Activated B cell treated with CpG ODN at 0.5 μM for 24 hours (primary cell): ENCODE measurements around the gene DGCR8. TPM values are rescaled to one million over a fixed set of nuclear protein-coding genes. Genes with fewer than 3 reads are reported as not detected.

ENCODE experiments used
- ATAC-seq: fragments of 200-7000 bp; cut with Tn5 transposase; one replicate; pipeline ENCODE4 v1.10.0; 2021; ENCODE audit warnings: low read depth, mild to moderate bottlenecking, moderate library complexity
- CTCF ChIA-PET: fragments of 350-600 bp; sonication (Branson Sonifier 250); formaldehyde crosslinking; loops from one replicate; lab custom pipeline; 2021; ENCODE audit warnings: antibody characterized with exemption; lab: Charles Lee
- POLR2A ChIA-PET: fragments of 350-600 bp; sonication (Branson Sonifier 250); formaldehyde crosslinking; loops from one replicate; lab custom pipeline; 2021; ENCODE audit warnings: antibody characterized with exemption; lab: Charles Lee
- DNase-seq: peaks from one replicate; pipeline ENCODE4 v3.0.0; 2022
- H3K27ac Mint-ChIP-seq: one replicate; pipeline ENCODE4 v1.8.0; 2020; ENCODE audit warnings: mixed read lengths
- H3K27me3 Mint-ChIP-seq: one replicate; pipeline ENCODE4 v1.8.0; 2021; ENCODE audit warnings: mixed read lengths
- H3K36me3 Mint-ChIP-seq: one replicate; pipeline ENCODE4 v1.8.0; 2021; ENCODE audit warnings: low read depth, mixed read lengths
- H3K4me1 Mint-ChIP-seq: one replicate; pipeline ENCODE4 v1.8.0; 2021; ENCODE audit warnings: mixed read lengths
- H3K4me3 Mint-ChIP-seq: one replicate; pipeline ENCODE4 v1.8.0; 2020; ENCODE audit warnings: mild to moderate bottlenecking, mixed read lengths
- H3K9me3 Mint-ChIP-seq: one replicate; pipeline ENCODE4 v1.8.0; 2020; ENCODE audit warnings: mixed read lengths
- CTCF ChIP-seq: fragments of 200-600 bp; IDR thresholded peaks from one replicate; pipeline ENCODE4 v1.8.0; 2022; ENCODE audit warnings: antibody characterized with exemption, mild to moderate bottlenecking
- intact Hi-C: fragments of 100-400 bp; cut with micrococcal nuclease; formaldehyde crosslinking; loops from one replicate; pipeline ENCODE4 v1.15.1; 2024
- total RNA-seq: library from RNA; stranded (reverse); gene quantifications from 2 replicates; pipeline ENCODE4 v1.2.3, GENCODE V29; 2022

The DGCR8 gene
- total RNA-seq, 1 donor from 2014 or later = 35.5 TPM

GRCh38 chr22:20060700-20061480, 19.2 kb upstream of the DGCR8 start:
- Mint-ChIP-seq H3K36me3 (peaks cover 74% of the 10 kb centered on the region), H3K27me3 (no peaks in the 10 kb centered on the region), H3K4me3 (no peak overlapping the region), H3K4me1 (no peaks in the 10 kb centered on the region), H3K27ac (no peak overlapping the region), H3K9me3 (no peaks in the 10 kb centered on the region)
- no peak for TF ChIP-seq CTCF
- POLR2A ChIA-PET = interaction anchor here (0.6 kb wide), 1 partner anchor 11 kb away, joined by 6 read pairs; no protein-coding TSS in a partner anchor
- CTCF ChIA-PET = no interaction called here
- intact Hi-C loops = no loop called here
- no peak for ATAC-seq
- DNase-seq = no peak

- TF ChIP-seq CTCF = no peak
- no peaks in the 10 kb centered on the region for H3K9me3 Mint-ChIP-seq
- ChIA-PET CTCF (no interaction called here), POLR2A (interaction anchor here (0.6 kb wide), 1 partner anchor 11 kb away, joined by 6 read pairs; no protein-coding TSS in a partner anchor)
- H3K27ac Mint-ChIP-seq = no peak overlapping the region
- DNase-seq (no peak), ATAC-seq (no peak)
- no peak overlapping the region for H3K4me3 Mint-ChIP-seq
- intact Hi-C loops = no loop called here
- no peaks in the 10 kb centered on the region for H3K27me3 Mint-ChIP-seq
- no peaks in the 10 kb centered on the region for H3K4me1 Mint-ChIP-seq
- H3K36me3 Mint-ChIP-seq = peaks cover 69% of the 10 kb centered on the region
Observed at GRCh38 chr22:20061481-20061861, 18.6 kb upstream of the DGCR8 start.

- CTCF ChIA-PET = no interaction called here
- no peak overlapping the region for H3K4me3 Mint-ChIP-seq
- no peak for TF ChIP-seq CTCF
- intact Hi-C loops = no loop called here
- DNase-seq (no peak), ATAC-seq (no peak)
- no peaks in the 10 kb centered on the region for H3K27me3 Mint-ChIP-seq
- no peaks in the 10 kb centered on the region for H3K4me1 Mint-ChIP-seq
- H3K27ac Mint-ChIP-seq = no peak overlapping the region
- H3K36me3 Mint-ChIP-seq = peaks cover 64% of the 10 kb centered on the region
- POLR2A ChIA-PET = no interaction called here
- H3K9me3 Mint-ChIP-seq = no peaks in the 10 kb centered on the region
Observed at GRCh38 chr22:20062043-20062765, 17.8 kb upstream of the DGCR8 start.

- no peaks in the 10 kb centered on the region for H3K27me3 Mint-ChIP-seq
- H3K36me3 Mint-ChIP-seq = peaks cover 61% of the 10 kb centered on the region
- no peak for DNase-seq
- ATAC-seq = no peak
- ChIA-PET CTCF (no interaction called here), POLR2A (no interaction called here)
- no peaks in the 10 kb centered on the region for H3K4me1 Mint-ChIP-seq
- intact Hi-C loops = no loop called here
- no peak for TF ChIP-seq CTCF
- no peak overlapping the region for H3K27ac Mint-ChIP-seq
- H3K9me3 Mint-ChIP-seq = no peaks in the 10 kb centered on the region
- H3K4me3 Mint-ChIP-seq = no peak overlapping the region
Observed at GRCh38 chr22:20062766-20063083, 17.3 kb upstream of the DGCR8 start.
